Regular cardiac myocyte (primary cell): Measurements from ENCODE around the gene PDE2A. TPM values are rescaled to one million over a fixed set of nuclear protein-coding genes. Genes with fewer than 3 reads are reported as not detected.

Experiments
- total RNA-seq: library from RNA; depleted of rRNA; stranded (reverse); fragments of >200 nt; gene quantifications from 2 replicates; pipeline ENCODE4 v1.2.3, GENCODE V29; 2014

PDE2A gene
- total RNA-seq = 1.3 and 3.4 TPM in 2 replicates

DNA sequence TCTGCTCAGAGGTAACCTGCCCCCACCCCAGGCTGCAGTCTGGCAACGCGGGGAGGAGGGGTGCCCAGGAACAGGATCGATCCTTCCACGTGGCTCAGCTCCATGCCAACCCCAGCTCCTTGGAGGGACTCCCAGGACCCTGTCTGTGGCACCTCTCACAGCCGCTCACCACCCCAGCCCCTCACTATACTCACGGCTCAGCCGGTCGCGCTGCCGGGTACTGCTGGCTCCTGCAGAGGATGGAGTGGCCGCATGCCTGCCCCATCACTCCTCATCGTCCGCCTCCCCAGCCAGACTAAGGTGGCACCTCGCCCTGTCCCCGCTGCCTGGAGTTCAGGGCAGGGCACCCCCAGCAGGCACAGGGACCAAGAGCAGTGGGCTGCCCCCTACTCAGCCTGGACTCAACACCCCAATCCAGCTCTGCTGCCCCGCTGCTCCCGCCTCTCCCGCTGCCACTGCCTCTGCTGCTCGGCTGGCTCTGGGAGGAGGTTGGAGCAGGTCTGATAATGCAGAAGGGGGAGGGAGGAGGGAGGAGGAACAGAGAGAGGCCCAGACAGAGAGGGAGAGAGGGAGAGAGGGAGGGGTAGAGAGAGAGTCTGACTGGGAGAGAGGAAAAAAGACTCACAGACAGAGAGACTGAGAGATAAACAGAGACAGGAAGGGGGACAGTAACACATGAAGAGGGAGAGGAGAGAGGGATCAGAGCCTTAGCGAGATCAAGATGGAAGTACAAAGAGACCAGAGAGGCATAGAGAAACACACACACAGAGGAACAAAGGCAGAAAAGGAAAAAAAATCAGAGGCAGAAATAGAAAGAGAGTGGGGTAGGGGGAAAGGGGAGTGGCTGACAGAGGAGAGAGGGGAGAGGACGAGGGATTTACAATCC, at the start of gene PDE2A:
PDE2A (minus strand) TSS at position 480 of the 886 bp plus-strand sequence; CDS start at position 265, 215 bp downstream.

Other genes starting within 250 kb of the PDE2A start
- gene CLPB, start 239.9 kb downstream of the PDE2A start, total RNA-seq = 33.0 and 59.8 TPM in 2 replicates
- gene ARAP1, start 78.0 kb upstream of the PDE2A start, total RNA-seq = 69.8 and 94.7 TPM in 2 replicates
- gene STARD10, start 119.6 kb upstream of the PDE2A start, total RNA-seq = 7.1 and 22.6 TPM in 2 replicates
- gene ATG16L2, start 140.0 kb upstream of the PDE2A start, total RNA-seq = 4.8 and 11.6 TPM in 2 replicates